Upper lobe of left lung (tissue), 4 donors: ENCODE measurements around the gene HPRT1.

ENCODE experiments used
- EP300 ChIP-seq, 4 donors: sonication (generic); formaldehyde crosslinking; IDR thresholded peaks; one replicate each; pipeline ENCODE4 v1.5.1; 2017; ENCODE audit warnings: antibody characterized with exemption in 4 of 4, control low read depth in 2 of 4
- POLR2A ChIP-seq, 4 donors: fragments of 450-650 bp; IDR thresholded peaks; one replicate each; pipeline ENCODE4 v1.5.1; 2016 to 2017; ENCODE audit warnings: antibody characterized with exemption in 4 of 4, mild to moderate bottlenecking in 2 of 4
- POLR2AphosphoS5 ChIP-seq, 2 donors: sonication (generic); formaldehyde crosslinking; IDR thresholded peaks; one replicate each; pipeline ENCODE4 v1.5.1; 2017; ENCODE audit warnings: antibody characterized with exemption in 2 of 2
- TF ChIP-seq, protein P1 (sequence below), 6 experiments: fragments of 450-650 bp in 4 of 6; fragments of 200-600 bp in 2 of 6; sonication (generic) in 2 of 6; IDR thresholded peaks; one replicate each; pipeline ENCODE4 v1.5.1; 2016 to 2019; ENCODE audit warnings: antibody characterized with exemption in 6 of 6

DNA sequence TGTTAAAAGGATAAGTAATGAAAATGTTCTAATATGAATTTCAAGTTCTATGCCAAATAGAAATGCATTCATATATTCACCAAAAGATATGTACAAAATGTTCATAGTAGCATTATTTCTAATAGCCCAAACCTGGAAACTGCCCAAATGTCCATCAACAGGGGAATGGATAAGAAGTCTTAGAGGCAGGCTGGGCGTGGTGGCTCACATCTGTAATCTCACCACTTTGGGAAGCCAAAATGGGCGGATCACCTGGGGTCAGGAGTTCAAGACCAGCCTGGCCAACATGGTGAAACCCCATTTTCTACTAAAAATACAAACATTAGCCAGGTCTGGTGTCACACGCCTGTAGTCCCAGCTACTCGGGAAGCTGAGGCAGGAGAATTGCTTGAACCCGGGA, 2.3 kb upstream of the HPRT1 start:
- TF ChIP-seq, protein P1, sequence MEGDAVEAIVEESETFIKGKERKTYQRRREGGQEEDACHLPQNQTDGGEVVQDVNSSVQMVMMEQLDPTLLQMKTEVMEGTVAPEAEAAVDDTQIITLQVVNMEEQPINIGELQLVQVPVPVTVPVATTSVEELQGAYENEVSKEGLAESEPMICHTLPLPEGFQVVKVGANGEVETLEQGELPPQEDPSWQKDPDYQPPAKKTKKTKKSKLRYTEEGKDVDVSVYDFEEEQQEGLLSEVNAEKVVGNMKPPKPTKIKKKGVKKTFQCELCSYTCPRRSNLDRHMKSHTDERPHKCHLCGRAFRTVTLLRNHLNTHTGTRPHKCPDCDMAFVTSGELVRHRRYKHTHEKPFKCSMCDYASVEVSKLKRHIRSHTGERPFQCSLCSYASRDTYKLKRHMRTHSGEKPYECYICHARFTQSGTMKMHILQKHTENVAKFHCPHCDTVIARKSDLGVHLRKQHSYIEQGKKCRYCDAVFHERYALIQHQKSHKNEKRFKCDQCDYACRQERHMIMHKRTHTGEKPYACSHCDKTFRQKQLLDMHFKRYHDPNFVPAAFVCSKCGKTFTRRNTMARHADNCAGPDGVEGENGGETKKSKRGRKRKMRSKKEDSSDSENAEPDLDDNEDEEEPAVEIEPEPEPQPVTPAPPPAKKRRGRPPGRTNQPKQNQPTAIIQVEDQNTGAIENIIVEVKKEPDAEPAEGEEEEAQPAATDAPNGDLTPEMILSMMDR (IDR thresholded peaks at IDR 0.05): no peak
- TF ChIP-seq POLR2A (IDR thresholded peaks at IDR 0.05): no peak
- TF ChIP-seq EP300 (IDR thresholded peaks at IDR 0.05): no peak
- TF ChIP-seq POLR2AphosphoS5 (IDR thresholded peaks at IDR 0.05): no peak
